ENCODE results near the gene COX20.

The COX20 gene

GRCh38 chr1:244851546-244852231 is 16.2 kb downstream of the COX20 start:
- no peak for DNase-seq (ENCODE audit: low read depth in 2 of 2)

- DNase-seq (ENCODE audit: low read depth in 2 of 2), result no peak
Measured at GRCh38 chr1:244852694-244853093, 17.2 kb downstream of the COX20 start.

GRCh38 chr1:244854166-244854565 is 18.7 kb downstream of the COX20 start:
- DNase-seq (ENCODE audit: low read depth in 2 of 2), result no peak

- DNase-seq (ENCODE audit: low read depth in 2 of 2), result no peak
Measured at GRCh38 chr1:244854865-244855578, 19.6 kb downstream of the COX20 start.

- DNase-seq (ENCODE audit: low read depth in 2 of 2), result no peak
Measured at GRCh38 chr1:244857761-244858160, 22.3 kb downstream of the COX20 start.

GRCh38 chr1:244858357-244858756 is 22.9 kb downstream of the COX20 start:
- DNase-seq (ENCODE audit: low read depth in 2 of 2), result no peak

GRCh38 chr1:244860078-244860477 is 24.6 kb downstream of the COX20 start:
- no peak for DNase-seq (ENCODE audit: low read depth in 2 of 2)

GRCh38 chr1:244860914-244861610 is 25.6 kb downstream of the COX20 start:
- DNase-seq (ENCODE audit: low read depth in 2 of 2), result no peak

GRCh38 chr1:244861683-244862082 is 26.2 kb downstream of the COX20 start:
- DNase-seq (ENCODE audit: low read depth in 2 of 2), result no peak

- no peak for DNase-seq (ENCODE audit: low read depth in 2 of 2)
Measured at GRCh38 chr1:244862354-244862698, 26.9 kb downstream of the COX20 start.

GRCh38 chr1:244862699-244863490 is 27.4 kb downstream of the COX20 start:
- DNase-seq (ENCODE audit: low read depth in 2 of 2), result peak; percentile 96 to 98

- peak in 1 of 2 donors; percentile 14 for DNase-seq (ENCODE audit: low read depth in 2 of 2)
Measured at GRCh38 chr1:244863491-244864252, 28.2 kb downstream of the COX20 start.

- peak; percentile 89 to 92 for DNase-seq (ENCODE audit: low read depth in 2 of 2)
Measured at GRCh38 chr1:244864253-244865027, 29.0 kb downstream of the COX20 start, which contains the start of gene HNRNPU. Gene HNRNPU, minus strand, starts transcription at chr1:244864543. Its CDS starts 236 bp downstream, at chr1:244864307.

- no peak for DNase-seq (ENCODE audit: low read depth in 2 of 2)
Measured at GRCh38 chr1:244865028-244865371, 29.5 kb downstream of the COX20 start.

- no peak for DNase-seq (ENCODE audit: low read depth in 2 of 2)
Measured at GRCh38 chr1:244865820-244866219, 30.4 kb downstream of the COX20 start.

- no peak for DNase-seq (ENCODE audit: low read depth in 2 of 2)
Measured at GRCh38 chr1:244866355-244866754, 30.9 kb downstream of the COX20 start.

GRCh38 chr1:244868484-244869363 is 33.3 kb downstream of the COX20 start:
- DNase-seq (ENCODE audit: low read depth in 2 of 2), result no peak

- no peak for DNase-seq (ENCODE audit: low read depth in 2 of 2)
Measured at GRCh38 chr1:244869364-244869827, 33.9 kb downstream of the COX20 start.

GRCh38 chr1:244869950-244870349 is 34.5 kb downstream of the COX20 start:
- DNase-seq (ENCODE audit: low read depth in 2 of 2), result no peak
